Coronary artery (tissue), 2 donors: ENCODE results near the gene TEX264.

ENCODE experiments used
- DNase-seq: peaks from one replicate; pipeline ENCODE4 v3.0.0-alpha.2; 2017; ENCODE audit warnings: low spot score
- H3K27ac ChIP-seq, 2 donors: fragments of 200-600 bp; sonication (generic); one replicate each; pipeline ENCODE4 v1.5.1; 2016 to 2019
- H3K4me3 ChIP-seq: fragments of 200-600 bp; sonication (generic); 2 replicates; pipeline ENCODE4 v1.5.1; 2016; ENCODE audit warnings: mild to moderate bottlenecking, moderate library complexity
- CTCF ChIP-seq: fragments of 200-600 bp; sonication (generic); IDR thresholded peaks from one replicate; pipeline ENCODE4 v1.5.1; 2019; ENCODE audit warnings: antibody characterized with exemption

TEX264 gene

DNA sequence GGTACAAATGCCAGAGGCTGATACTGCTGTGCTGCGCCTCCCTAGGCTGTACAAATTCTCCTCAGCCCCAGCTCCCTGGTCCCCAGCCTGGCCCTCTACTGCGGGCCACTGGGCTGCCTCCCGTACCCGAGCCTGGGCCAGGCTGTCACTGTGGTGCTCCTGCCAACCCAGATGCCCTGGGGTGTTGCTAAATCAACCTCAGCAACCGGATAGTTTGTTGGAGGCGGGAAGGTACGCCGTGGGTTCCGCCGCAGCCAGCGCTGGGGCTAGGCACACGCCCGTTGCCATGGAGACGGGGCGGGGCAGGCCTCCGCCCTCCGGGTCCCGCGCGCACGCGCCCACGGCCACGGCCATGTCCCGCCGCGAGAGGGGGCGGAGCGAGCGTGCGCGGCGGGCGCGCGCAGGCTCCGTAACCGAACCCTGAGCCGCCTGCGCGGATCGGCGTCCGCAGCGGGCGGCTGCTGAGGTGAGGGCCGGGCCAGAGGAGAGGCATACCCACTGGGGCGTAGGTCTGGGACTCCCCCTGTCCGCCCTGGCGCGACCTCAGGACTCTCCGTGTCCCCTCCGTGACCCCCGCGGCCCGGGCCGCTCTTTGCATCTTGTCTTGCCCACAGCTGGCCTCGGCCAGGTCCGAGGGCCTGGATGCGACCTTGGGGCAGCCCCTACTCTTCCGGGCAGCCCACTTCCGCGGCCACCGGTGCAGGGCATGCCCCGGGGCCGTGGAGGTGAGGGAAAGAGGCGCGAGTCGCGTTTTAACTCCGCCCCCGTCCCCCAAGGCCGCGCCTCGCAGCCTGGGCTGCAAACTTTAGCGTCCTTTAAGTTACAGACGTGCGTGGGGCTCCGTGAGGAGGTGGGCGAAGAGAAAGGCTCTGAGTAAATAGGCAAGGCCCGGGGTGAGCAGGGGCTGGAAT is at the start of gene TEX264:
TEX264 (plus strand) TSS at position 430 of the 911 bp plus-strand sequence. CDS start 3,053 bp downstream, outside the sequence.
- TF ChIP-seq CTCF = no peak
- Histone ChIP-seq H3K4me3 (peak within 1 kb of the TSS; percentile 89), H3K27ac (peak within 1 kb of the TSS; percentile 82 to 91)
- DNase-seq = peak; percentile 90

- Histone ChIP-seq H3K4me3 (no peak overlapping the region), H3K27ac (no peak overlapping the region)
- DNase-seq = no peak
- no peak for TF ChIP-seq CTCF
Measured at GRCh38 chr3:51622413-51622812, 48.6 kb upstream of the TEX264 start.

- no peak overlapping the region for H3K27ac ChIP-seq
Measured at GRCh38 chr3:51622868-51623267, 48.2 kb upstream of the TEX264 start.

DNA sequence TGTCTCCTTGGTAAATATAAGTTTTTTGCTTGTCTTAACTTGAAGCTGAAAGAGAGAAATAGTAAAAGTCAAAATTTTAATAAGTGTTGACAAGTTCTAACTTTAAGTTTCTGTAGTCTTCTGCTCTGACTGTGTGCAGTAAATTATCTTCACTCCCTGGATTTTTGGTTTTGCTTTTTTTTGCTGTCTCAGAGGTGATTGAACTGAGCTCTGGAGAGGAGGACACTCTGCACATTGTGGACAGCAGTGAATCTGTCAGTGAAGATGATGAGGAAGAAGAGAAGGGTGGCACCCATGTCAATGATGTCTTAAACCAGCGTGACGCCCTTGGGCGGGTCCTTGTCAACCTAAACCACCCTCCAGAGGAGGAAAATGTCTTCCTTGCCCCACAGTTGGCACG is 40.5 kb upstream of the TEX264 start:
- no peak for DNase-seq
- no peak for TF ChIP-seq CTCF
- H3K27ac ChIP-seq = no peak overlapping the region
- no peak overlapping the region for H3K4me3 ChIP-seq

More at GRCh38 chr3:51622868-51623267, 48.2 kb upstream of the TEX264 start:
- no peak for TF ChIP-seq CTCF
- DNase-seq = no peak
- H3K4me3 ChIP-seq = no peak overlapping the region

GRCh38 chr3:51637144-51637940 is 33.7 kb upstream of the TEX264 start:
- DNase-seq = no peak
- TF ChIP-seq CTCF = no peak
- H3K27ac ChIP-seq = no peak overlapping the region

GRCh38 chr3:51637941-51638471 is 33.0 kb upstream of the TEX264 start:
- no peak for TF ChIP-seq CTCF
- Histone ChIP-seq H3K27ac (no peak overlapping the region), H3K4me3 (no peak overlapping the region)
- no peak for DNase-seq

More at GRCh38 chr3:51637144-51637940, 33.7 kb upstream of the TEX264 start:
- H3K4me3 ChIP-seq = no peak overlapping the region
